AG09309 (cell line): Measurements from ENCODE around the gene HES4.
A peak's percentile ranks its signal among the peaks of the same experiment; 100 is the strongest.

ENCODE experiments used
- DNase-seq: peaks from one replicate; pipeline ENCODE4 v3.0.0-alpha.2; 2010; ENCODE audit warnings: low read depth
- H3K4me3 ChIP-seq: 2 replicates; pipeline ENCODE4 v1.5.1; 2011; ENCODE audit warnings: mild to moderate bottlenecking, low read depth, low read length, moderate library complexity; ENCODE audit not compliant: control insufficient read depth
- TF ChIP-seq, protein P1 (sequence below): IDR thresholded peaks from 2 replicates; pipeline ENCODE4 v1.5.1; 2011; ENCODE audit warnings: mild to moderate bottlenecking, low read depth, low read length, inconsistent platforms; ENCODE audit not compliant: insufficient read depth, control insufficient read depth; ENCODE audit errors: missing control alignments

Gene HES4, protein sequence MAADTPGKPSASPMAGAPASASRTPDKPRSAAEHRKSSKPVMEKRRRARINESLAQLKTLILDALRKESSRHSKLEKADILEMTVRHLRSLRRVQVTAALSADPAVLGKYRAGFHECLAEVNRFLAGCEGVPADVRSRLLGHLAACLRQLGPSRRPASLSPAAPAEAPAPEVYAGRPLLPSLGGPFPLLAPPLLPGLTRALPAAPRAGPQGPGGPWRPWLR

DNA sequence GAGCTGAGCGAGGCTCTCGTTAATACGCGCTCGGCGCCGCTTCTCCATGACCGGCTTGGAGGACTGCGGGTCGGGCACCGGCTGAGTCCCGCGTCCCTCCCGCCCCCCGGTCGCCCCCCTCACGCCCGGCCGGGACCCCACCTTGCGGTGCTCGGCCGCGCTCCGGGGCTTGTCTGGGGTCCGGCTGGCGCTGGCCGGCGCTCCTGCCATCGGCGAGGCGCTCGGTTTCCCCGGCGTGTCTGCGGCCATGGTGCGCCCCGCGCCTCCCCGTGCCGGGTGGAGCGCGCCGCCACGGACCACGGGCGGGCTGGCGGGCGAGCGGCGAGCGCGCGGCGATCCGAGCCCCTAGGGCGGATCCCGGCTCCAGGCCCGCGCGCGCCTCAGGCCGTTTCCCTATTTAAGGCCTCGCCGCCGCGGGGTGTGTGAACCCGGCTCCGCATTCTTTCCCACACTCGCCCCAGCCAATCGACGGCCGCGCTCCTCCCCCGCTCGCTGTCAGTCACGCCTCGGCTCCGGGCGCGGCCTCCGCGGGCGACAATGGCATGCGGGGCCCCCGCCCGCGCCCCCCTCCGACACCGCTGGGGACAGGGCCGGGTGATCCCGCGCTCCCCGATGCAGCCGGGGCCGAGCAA, at the start of gene HES4:
Gene HES4, minus strand, starts transcription at position 373 of the 632 bp plus-strand sequence. Its CDS starts 124 bp downstream, at position 249.
- H3K4me3 ChIP-seq, result peak within 1 kb of the TSS; percentile 50
- TF ChIP-seq, protein P1, sequence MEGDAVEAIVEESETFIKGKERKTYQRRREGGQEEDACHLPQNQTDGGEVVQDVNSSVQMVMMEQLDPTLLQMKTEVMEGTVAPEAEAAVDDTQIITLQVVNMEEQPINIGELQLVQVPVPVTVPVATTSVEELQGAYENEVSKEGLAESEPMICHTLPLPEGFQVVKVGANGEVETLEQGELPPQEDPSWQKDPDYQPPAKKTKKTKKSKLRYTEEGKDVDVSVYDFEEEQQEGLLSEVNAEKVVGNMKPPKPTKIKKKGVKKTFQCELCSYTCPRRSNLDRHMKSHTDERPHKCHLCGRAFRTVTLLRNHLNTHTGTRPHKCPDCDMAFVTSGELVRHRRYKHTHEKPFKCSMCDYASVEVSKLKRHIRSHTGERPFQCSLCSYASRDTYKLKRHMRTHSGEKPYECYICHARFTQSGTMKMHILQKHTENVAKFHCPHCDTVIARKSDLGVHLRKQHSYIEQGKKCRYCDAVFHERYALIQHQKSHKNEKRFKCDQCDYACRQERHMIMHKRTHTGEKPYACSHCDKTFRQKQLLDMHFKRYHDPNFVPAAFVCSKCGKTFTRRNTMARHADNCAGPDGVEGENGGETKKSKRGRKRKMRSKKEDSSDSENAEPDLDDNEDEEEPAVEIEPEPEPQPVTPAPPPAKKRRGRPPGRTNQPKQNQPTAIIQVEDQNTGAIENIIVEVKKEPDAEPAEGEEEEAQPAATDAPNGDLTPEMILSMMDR, result no peak
- DNase-seq, result peak; percentile 56

DNA sequence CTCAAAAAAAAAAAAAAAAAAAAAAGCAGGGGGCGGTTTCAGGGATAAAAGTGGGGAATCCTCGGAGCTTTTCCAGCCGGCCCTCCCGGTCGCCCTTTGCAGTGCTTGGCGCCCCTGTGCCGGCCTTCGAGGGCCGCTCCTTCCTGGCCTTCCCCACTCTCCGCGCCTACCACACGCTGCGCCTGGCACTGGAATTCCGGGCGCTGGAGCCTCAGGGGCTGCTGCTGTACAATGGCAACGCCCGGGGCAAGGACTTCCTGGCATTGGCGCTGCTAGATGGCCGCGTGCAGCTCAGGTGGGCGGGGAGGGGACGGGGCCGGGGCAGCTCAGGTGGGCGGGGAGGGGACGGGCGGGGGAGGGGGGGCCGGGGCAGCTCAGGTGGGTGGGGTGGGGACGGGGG, 48.9 kb upstream of the HES4 start:
- TF ChIP-seq, protein P1, result no peak
- DNase-seq, result no peak
- H3K4me3 ChIP-seq, result no peak overlapping the region

DNA sequence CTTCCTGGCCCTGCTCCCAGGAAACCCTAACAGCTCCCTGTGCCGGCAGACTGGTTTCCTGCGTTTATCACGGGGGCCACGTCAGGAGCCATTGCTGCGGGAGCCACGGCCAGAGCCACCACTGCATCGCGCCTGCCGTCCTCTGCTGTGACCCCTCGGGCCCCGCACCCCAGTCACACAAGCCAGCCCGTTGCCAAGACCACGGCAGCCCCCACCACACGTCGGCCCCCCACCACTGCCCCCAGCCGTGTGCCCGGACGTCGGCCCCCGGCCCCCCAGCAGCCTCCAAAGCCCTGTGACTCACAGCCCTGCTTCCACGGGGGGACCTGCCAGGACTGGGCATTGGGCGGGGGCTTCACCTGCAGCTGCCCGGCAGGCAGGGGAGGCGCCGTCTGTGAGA, 48.1 kb upstream of the HES4 start:
- TF ChIP-seq, protein P1, result no peak
- H3K4me3 ChIP-seq, result no peak overlapping the region
- DNase-seq, result no peak

DNA sequence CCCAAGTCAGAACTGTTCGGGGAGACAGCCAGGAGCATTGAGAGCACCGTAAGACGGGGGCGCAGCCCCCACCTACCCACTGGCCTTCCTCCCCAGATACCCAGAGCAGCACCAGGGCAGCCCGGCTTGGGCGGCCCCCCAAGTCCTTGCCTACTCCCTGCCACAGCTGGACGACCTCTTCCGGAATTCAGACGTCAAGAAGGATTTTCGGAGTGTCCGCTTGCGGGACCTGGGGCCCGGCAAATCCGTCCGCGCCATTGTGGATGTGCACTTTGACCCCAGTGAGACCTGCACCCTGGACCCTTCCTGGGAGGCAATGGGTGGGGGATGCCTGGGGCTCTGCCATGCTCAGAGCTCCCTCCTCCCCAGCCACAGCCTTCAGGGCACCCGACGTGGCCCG, 47.5 kb upstream of the HES4 start:
- TF ChIP-seq, protein P1, result no peak
- no peak overlapping the region for H3K4me3 ChIP-seq
- DNase-seq, result no peak

DNA sequence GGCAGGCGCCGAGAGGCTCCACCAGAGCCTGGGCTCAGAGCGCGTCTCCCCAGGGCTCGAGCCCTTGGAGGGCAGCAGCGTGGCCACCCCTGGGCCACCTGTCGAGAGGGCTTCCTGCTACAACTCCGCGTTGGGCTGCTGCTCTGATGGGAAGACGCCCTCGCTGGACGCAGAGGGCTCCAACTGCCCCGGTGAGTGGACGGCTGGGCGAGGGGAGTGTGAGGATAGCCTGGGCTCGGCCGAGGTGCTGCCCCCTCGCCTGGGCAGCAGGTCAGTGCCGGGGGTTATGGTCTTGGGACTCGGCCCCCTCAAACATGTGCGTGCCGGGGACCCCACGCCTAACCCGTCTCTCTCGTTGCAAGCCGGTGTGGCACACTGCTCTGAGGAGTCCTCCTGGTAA, 46.9 kb upstream of the HES4 start:
- TF ChIP-seq, protein P1, result no peak
- DNase-seq, result no peak
- H3K4me3 ChIP-seq, result no peak overlapping the region

DNA sequence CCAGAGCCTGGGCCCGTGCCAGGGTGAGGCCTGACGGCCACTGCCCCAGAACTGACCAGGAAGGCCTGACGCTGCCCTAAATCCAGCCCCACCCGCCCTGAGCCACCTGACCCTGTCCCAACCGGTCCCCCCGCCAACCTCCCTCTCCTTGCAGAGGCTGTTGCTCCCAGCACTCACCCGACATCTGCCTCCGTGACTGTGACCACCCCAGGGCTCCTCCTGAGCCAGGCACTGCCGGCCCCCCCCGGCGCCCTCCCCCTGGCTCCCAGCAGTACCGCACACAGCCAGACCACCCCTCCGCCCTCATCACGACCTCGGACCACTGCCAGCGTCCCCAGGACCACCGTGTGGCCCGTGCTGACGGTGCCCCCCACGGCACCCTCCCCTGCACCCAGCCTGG, 46.3 kb upstream of the HES4 start:
- TF ChIP-seq, protein P1, result no peak
- no peak overlapping the region for H3K4me3 ChIP-seq

More for the DNA sequence above, 46.3 kb upstream of the HES4 start:
- DNase-seq, result no peak
